Heart left ventricle (tissue), 16 donors: ENCODE data around the gene LRRFIP1. TPM values are rescaled to one million over a fixed set of nuclear protein-coding genes. Genes with fewer than 3 reads are reported as not detected.
"Not testable (repeated sequence)": the region's sequence is repeated elsewhere in the genome, so short reads cannot be mapped to it uniquely, and the experiment has no call there.

Experiments used
- ATAC-seq, 4 donors: fragments of 200-7000 bp; cut with Tn5 transposase; one replicate each; pipeline ENCODE4 v1.9.1; 2020 to 2022; ENCODE audit warnings: moderate library complexity in 4 of 4, mild to moderate bottlenecking in 3 of 4, moderate number of reproducible peaks in 1 of 4
- DNase-seq, 5 donors: peaks; one replicate each; pipeline ENCODE4 v3.0.0-alpha.2; 2020
- H3K27ac ChIP-seq, 12 donors: fragments of 200-600 bp; sonication (generic) in 4 of 12; one replicate each; pipeline versions ENCODE4 v1.5.0 to v1.8.0; 2016 to 2022; ENCODE audit warnings: mild to moderate bottlenecking in 2 of 12
- H3K27me3 ChIP-seq, 9 donors: fragments of 200-600 bp; sonication (generic) in 2 of 9; one replicate each; pipeline versions ENCODE4 v1.5.1 to v1.8.0; 2016 to 2022; ENCODE audit warnings: mild to moderate bottlenecking in 3 of 9
- H3K36me3 ChIP-seq, 9 donors: fragments of 200-600 bp; sonication (generic) in 2 of 9; one replicate each; pipeline versions ENCODE4 v1.5.0 to v1.8.0; 2018 to 2022; ENCODE audit warnings: mild to moderate bottlenecking in 2 of 9
- H3K4me1 ChIP-seq, 12 donors: fragments of 200-600 bp; sonication (generic) in 4 of 12; one replicate each; pipeline versions ENCODE4 v1.5.0 to v1.8.0; 2016 to 2022; ENCODE audit warnings: mild to moderate bottlenecking in 3 of 12
- H3K4me3 ChIP-seq, 12 donors: fragments of 200-600 bp; sonication (generic) in 4 of 12; one replicate each; pipeline versions ENCODE4 v1.5.0 to v1.8.0; 2017 to 2022; ENCODE audit warnings: mild to moderate bottlenecking in 9 of 12, moderate library complexity in 4 of 12
- H3K9me3 ChIP-seq, 12 donors: fragments of 200-600 bp; sonication (generic) in 4 of 12; one replicate each; pipeline versions ENCODE4 v1.5.0 to v1.8.0; 2016 to 2022; ENCODE audit warnings: mild to moderate bottlenecking in 1 of 12
- POLR2A ChIP-seq, 2 donors: fragments of 450-650 bp; IDR thresholded peaks; one replicate each; pipeline ENCODE4 v1.6.1; 2017; ENCODE audit warnings: antibody characterized with exemption in 2 of 2, mild to moderate bottlenecking in 2 of 2, moderate library complexity in 2 of 2
- WGBS, 4 donors: extraction: QIAGEN DNeasy Blood & Tissue Kit in 2 of 4; methylation state at CpG; one replicate each; pipeline versions ENCODE4 v1.1.5 to v1.1.7; 2013 to 2018; 5-methylcytosine and 5-hydroxymethylcytosine counted together
- intact Hi-C, 10 donors: fragments of 100-400 bp; cut with DNase I; formaldehyde crosslinking; loops; one replicate each; pipeline versions ENCODE4 v1.11.1 to v1.14.2; 2022
- polyA plus RNA-seq, 2 donors: library from polyadenylated mRNA; stranded (reverse); fragments of 200-250 nt; gene quantifications; one replicate each; pipeline ENCODE4 v1.2.3, GENCODE V29; 2013
- total RNA-seq, 9 donors: library from RNA; depleted of rRNA in 2 of 9; stranded (reverse); fragments of >200 nt in 2 of 9; fragmentation: NEBNext Ultra II Directional in 3 of 9; extraction: Animal tissue kit (Norgen Biotek cat#: 25700) in 3 of 9; gene quantifications; one replicate each; pipeline versions ENCODE4 v1.1.0 to v1.2.4, GENCODE V29; 2016 to 2023
- TF ChIP-seq, protein P1 (sequence below), 12 donors: fragments of 200-600 bp; sonication (generic) in 4 of 12; IDR thresholded peaks; one replicate each; pipeline versions ENCODE4 v1.5.0 to v1.8.0; 2018 to 2022; ENCODE audit warnings: antibody characterized with exemption in 12 of 12, mild to moderate bottlenecking in 5 of 12
- donor health status: ischemic (EF 13 %, LVEDD 7.1; RV severe dilation, severe dysfunction).
- donor health status: healthy with polysubstance abuse.
- donor health status: DM: no; HTN: yes; CAD: no.
- donor health status: DM: no; HTN: no; CAD: no.
- donor health status: ischemic (EF 25% LVEDD 6.9; RV normal size, moderate dysfunction).
- donor health status: ischemic (EF 25% LVEDD 5.7; RV mildly dilated, moderate dysfunction).
- donor health status: healthy.
- donor health status: DM: yes; HTN: yes; CAD: no.
- donor health status: ischemic (EF 35%, LVEDD 5.7; RV mildly dilated, moderate dysfunction).
- donor health status: nonischemic (EF 11% LVEDD 7.7; RV severe dilation, severe dysfunction).
- donor health status: DM: yes; HTN: yes; CAD: no.
- donor health status: PGD.
- donor health status: ischemic (EF 29% LVEDD 5.4; RV normal size, mild dysfunction).
- donor health status: nonischemic (EF 23%, LVEDD 6.1; RV moderate dilation, normal function).

LRRFIP1 gene
- total and polyA plus RNA-seq, 11 donors, result 78.7 to 151 (median 111) TPM

DNA sequence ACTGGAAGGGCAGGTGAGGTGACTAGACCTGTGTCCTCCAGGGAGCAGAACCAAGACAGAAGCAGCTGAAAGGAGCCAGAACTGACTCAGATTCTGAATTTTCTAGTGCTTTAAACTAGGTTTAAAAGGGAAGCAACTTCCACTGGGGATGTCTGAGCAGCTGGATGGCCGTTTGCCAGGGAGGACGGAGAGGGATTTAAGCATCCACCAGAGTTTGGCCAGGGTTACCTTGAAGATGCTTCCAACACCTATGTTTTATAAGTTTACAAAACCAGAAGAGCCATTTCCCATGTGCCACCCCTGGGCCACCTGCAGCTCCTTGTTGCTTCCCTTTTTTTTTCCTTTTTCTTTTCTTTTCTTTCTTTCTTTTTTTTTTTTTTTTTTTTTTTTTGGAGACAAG, 122.6 kb downstream of the LRRFIP1 start:
- H3K36me3 ChIP-seq, result peaks cover 2 to 89% (median 86%) of the 10 kb centered on the region in 9 donors

DNA sequence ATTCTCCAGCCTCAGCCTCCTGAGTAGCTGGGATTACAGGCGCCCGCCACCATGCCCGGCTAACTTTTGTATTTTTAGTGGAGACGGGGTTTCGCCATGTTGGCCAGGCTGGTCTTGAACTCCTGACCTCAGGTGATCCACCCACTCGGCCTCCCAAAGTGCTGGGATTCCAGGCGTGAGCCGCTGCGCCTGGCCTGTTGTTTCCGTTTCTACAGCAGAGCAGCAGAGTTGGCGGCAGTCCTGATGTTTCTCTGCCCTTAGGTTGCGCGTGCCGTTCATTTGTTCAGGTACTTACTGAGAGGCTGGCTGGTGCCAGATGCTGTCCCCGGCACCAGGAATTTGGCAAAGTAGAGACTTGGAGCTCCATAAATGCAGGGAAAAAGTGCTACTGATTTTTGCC, 123.1 kb downstream of the LRRFIP1 start:
- 64 to 90% (median 86%) methylated on average over 15 of the region's 15 CpGs for WGBS, 4 donors
- peak in 3 of 4 donors; percentile 27 to 56 (median 50) for ATAC-seq
- not testable (repeated sequence) for H3K27ac ChIP-seq

More for the DNA sequence above, 122.6 kb downstream of the LRRFIP1 start:
- Histone ChIP-seq H3K27ac (no peak overlapping the region), H3K27me3 (no peaks in the 10 kb centered on the region), H3K4me1 (peaks cover 0 to 15% (median 3%) of the 10 kb centered on the region in 12 donors), H3K9me3 (no peaks in the 10 kb centered on the region), H3K4me3 (no peak overlapping the region)
- no peak for ATAC-seq
- TF ChIP-seq POLR2A (IDR thresholded peaks at IDR 0.05), result no peak
- TF ChIP-seq, protein P1, sequence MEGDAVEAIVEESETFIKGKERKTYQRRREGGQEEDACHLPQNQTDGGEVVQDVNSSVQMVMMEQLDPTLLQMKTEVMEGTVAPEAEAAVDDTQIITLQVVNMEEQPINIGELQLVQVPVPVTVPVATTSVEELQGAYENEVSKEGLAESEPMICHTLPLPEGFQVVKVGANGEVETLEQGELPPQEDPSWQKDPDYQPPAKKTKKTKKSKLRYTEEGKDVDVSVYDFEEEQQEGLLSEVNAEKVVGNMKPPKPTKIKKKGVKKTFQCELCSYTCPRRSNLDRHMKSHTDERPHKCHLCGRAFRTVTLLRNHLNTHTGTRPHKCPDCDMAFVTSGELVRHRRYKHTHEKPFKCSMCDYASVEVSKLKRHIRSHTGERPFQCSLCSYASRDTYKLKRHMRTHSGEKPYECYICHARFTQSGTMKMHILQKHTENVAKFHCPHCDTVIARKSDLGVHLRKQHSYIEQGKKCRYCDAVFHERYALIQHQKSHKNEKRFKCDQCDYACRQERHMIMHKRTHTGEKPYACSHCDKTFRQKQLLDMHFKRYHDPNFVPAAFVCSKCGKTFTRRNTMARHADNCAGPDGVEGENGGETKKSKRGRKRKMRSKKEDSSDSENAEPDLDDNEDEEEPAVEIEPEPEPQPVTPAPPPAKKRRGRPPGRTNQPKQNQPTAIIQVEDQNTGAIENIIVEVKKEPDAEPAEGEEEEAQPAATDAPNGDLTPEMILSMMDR (IDR thresholded peaks at IDR 0.05), result no peak
- DNase-seq, result no peak
- intact Hi-C loops, result loop anchor here in 6 of 10 donors (5.0 to 10.0 kb wide), 5 partner anchors 148 to 235 kb away; no protein-coding TSS in a partner anchor
- 46 to 63% (median 56%) methylated on average over 2 of the region's 2 CpGs for WGBS, 4 donors

DNA sequence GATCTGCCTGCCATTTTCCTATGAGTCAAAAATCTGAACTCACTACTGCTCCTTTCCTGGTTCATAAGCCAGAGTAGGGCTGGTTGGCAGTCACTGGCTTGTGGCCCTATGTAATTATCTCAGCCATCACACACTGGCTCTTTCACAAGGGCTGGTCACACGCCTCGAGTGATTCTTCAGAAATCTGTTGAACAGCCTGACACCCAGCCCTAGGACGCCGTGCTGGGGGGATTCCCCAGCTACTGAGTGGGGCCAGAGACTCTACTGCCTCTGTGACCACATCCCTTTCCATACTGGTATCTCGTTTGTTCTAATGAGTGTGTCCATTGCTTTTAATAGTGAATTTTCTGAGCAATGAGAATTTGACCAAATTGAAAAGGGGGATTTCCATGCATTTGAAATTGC, 125.4 kb downstream of the LRRFIP1 start:
- intact Hi-C loops, result loop anchor here in 2 of 10 donors (5.0 to 10.0 kb wide), 2 partner anchors 165 to 238 kb away; no protein-coding TSS in a partner anchor

More for the DNA sequence above, 123.1 kb downstream of the LRRFIP1 start:
- Histone ChIP-seq H3K36me3 (peaks cover 2 to 94% (median 90%) of the 10 kb centered on the region in 9 donors), H3K4me1 (peaks cover 0 to 10% (median 0%) of the 10 kb centered on the region in 12 donors)
- not testable (repeated sequence) for H3K4me3 ChIP-seq, DNase-seq, H3K9me3 ChIP-seq, H3K27me3 ChIP-seq
- intact Hi-C loops, result loop anchor here in 2 of 10 donors (5.0 to 10.0 kb wide), 2 partner anchors 163 to 236 kb away; no protein-coding TSS in a partner anchor

DNA sequence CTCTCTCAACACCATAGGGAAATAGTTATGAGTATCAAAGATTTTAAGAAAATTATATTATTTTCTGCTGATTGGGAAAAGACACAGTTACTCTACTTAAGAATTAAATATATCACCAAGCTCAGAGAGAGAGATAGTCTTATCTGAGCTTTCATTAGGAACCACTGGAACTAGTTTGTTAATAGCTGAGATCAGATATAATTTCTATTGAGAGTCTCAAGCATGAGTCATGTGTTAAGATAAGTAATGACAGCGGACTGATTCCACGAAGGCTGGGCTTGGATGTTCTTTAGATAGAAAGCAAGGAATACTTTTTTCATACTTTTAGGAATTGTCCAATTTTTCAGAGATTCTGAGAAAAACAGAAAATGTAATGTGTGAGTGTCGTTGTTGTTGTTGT, 126.8 kb downstream of the LRRFIP1 start:
- TF ChIP-seq, protein P1 (IDR thresholded peaks at IDR 0.05), result no peak
- TF ChIP-seq POLR2A (IDR thresholded peaks at IDR 0.05), result no peak
- Histone ChIP-seq H3K36me3 (peaks cover 3 to 100% (median 100%) of the 10 kb centered on the region in 9 donors), H3K27me3 (no peaks in the 10 kb centered on the region), H3K4me3 (no peak overlapping the region), H3K27ac (peak overlapping the region in 1 of 12 donors; percentile 13), H3K9me3 (no peaks in the 10 kb centered on the region), H3K4me1 (peaks cover 0 to 20% (median 0%) of the 10 kb centered on the region in 12 donors)
- DNase-seq (no peak), ATAC-seq (no peak)
- WGBS, 4 donors, result 58 to 64% (median 62%) methylated on average over 3 of the region's 3 CpGs
- intact Hi-C loops, result loop anchor here in 2 of 10 donors (5.0 to 10.0 kb wide), 2 partner anchors 167 to 239 kb away; no protein-coding TSS in a partner anchor

More for the DNA sequence above, 125.4 kb downstream of the LRRFIP1 start:
- peaks cover 0 to 10% (median 0%) of the 10 kb centered on the region in 12 donors for H3K4me1 ChIP-seq
- H3K4me3 ChIP-seq, result no peak overlapping the region
- H3K27ac ChIP-seq, result peak overlapping the region in 1 of 12 donors; percentile 6
- H3K9me3 ChIP-seq, result no peaks in the 10 kb centered on the region
- ATAC-seq (peak in 2 of 4 donors; percentile 23 to 27), DNase-seq (no peak)
- no peak for TF ChIP-seq POLR2A (IDR thresholded peaks at IDR 0.05)
- TF ChIP-seq, protein P1 (IDR thresholded peaks at IDR 0.05), result no peak
- WGBS, 4 donors, result 48 to 65% (median 52%) methylated on average over 5 of the region's 5 CpGs
- H3K36me3 ChIP-seq, result peaks cover 2 to 100% (median 100%) of the 10 kb centered on the region in 9 donors
- H3K27me3 ChIP-seq, result no peaks in the 10 kb centered on the region
